SK-N-SH treated with all-trans-retinoic acid at 6 μM for 48 hours (cell line): ENCODE results near the gene ABHD3.
A peak's percentile ranks its signal among the peaks of the same experiment; 100 is the strongest.
"Not testable (repeated sequence)": the region's sequence is repeated elsewhere in the genome, so short reads cannot be mapped to it uniquely, and the experiment has no call there.

Source experiments
- ATAC-seq: fragments of 200-7000 bp; cut with Tn5 transposase; 3 replicates; pipeline ENCODE4 v1.9.1; 2020; ENCODE audit warnings: mild to moderate bottlenecking, moderate library complexity
- BACH2 ChIP-seq: fragments of 250-450 bp; sonication (Bioruptor Pico); IDR thresholded peaks from 2 replicates; pipeline ENCODE4 v1.9.0; 2021; ENCODE audit warnings: mild to moderate bottlenecking, borderline replicate concordance
- CSDC2 ChIP-seq: fragments of 250-450 bp; sonication (Bioruptor Pico); IDR thresholded peaks from 2 replicates; pipeline ENCODE4 v1.5.0; 2020; ENCODE audit warnings: mild to moderate bottlenecking, moderate library complexity
- ESRRG ChIP-seq: fragments of 250-450 bp; sonication (Bioruptor Pico); IDR thresholded peaks from 2 replicates; pipeline ENCODE4 v1.6.1; 2021; ENCODE audit warnings: mild to moderate bottlenecking
- GLIS3 ChIP-seq: fragments of 250-450 bp; sonication (Bioruptor Pico); IDR thresholded peaks from 2 replicates; pipeline ENCODE4 v1.5.0; 2020; ENCODE audit warnings: mild to moderate bottlenecking, moderate library complexity
- ISL1 ChIP-seq: fragments of 250-450 bp; sonication (Bioruptor Pico); IDR thresholded peaks from 2 replicates; pipeline ENCODE4 v2.1.2; 2022; ENCODE audit warnings: mild to moderate bottlenecking, moderate library complexity
- OSR1 ChIP-seq: fragments of 250-450 bp; sonication (Bioruptor Pico); IDR thresholded peaks from 2 replicates; pipeline ENCODE4 v1.8.0; 2022; ENCODE audit warnings: moderate library complexity, mild to moderate bottlenecking, inconsistent platforms
- PPARA ChIP-seq: fragments of 250-450 bp; sonication (Bioruptor Pico); IDR thresholded peaks from 2 replicates; pipeline ENCODE4 v1.5.0; 2020; ENCODE audit warnings: mild to moderate bottlenecking, borderline replicate concordance
- RARB ChIP-seq: fragments of 250-450 bp; sonication (Bioruptor Pico); IDR thresholded peaks from 2 replicates; pipeline ENCODE4 v1.8.0; 2021; ENCODE audit warnings: mild to moderate bottlenecking, moderate library complexity
- SNAI2 ChIP-seq: fragments of 250-450 bp; sonication (Bioruptor Pico); IDR thresholded peaks from 2 replicates; pipeline ENCODE4 v1.5.0; 2020; ENCODE audit warnings: mild to moderate bottlenecking, moderate library complexity
- TOX ChIP-seq: fragments of 250-450 bp; sonication (Bioruptor Pico); IDR thresholded peaks from 2 replicates; pipeline ENCODE4 v1.8.0; 2021; ENCODE audit warnings: mild to moderate bottlenecking, moderate library complexity, borderline replicate concordance
- ZC3H10 ChIP-seq: fragments of 250-450 bp; sonication (Bioruptor Pico); IDR thresholded peaks from 2 replicates; pipeline ENCODE4 v1.5.1; 2021; ENCODE audit warnings: mild to moderate bottlenecking, moderate library complexity
- ZFP3 ChIP-seq: fragments of 250-450 bp; sonication (Bioruptor Pico); IDR thresholded peaks from 2 replicates; pipeline ENCODE4 v1.5.0; 2020; ENCODE audit warnings: mild to moderate bottlenecking, moderate library complexity
- ZFP30 ChIP-seq: fragments of 450-650 bp; formaldehyde crosslinking; IDR thresholded peaks from 2 replicates; pipeline ENCODE4 v1.5.0; 2022; ENCODE audit warnings: mild to moderate bottlenecking, moderate library complexity
- ZNF565 ChIP-seq: fragments of 450-650 bp; formaldehyde crosslinking; conservative IDR thresholded peaks from 2 replicates; pipeline ENCODE4 v1.5.0; 2020; ENCODE audit warnings: low read depth, mild to moderate bottlenecking, moderate library complexity
- TF ChIP-seq, protein P1 (sequence below): fragments of 250-450 bp; sonication (Bioruptor Pico); IDR thresholded peaks from 2 replicates; pipeline ENCODE4 v1.5.1; 2021; ENCODE audit warnings: mild to moderate bottlenecking, moderate library complexity
- TF ChIP-seq, protein P2 (sequence below): fragments of 250-450 bp; sonication (Bioruptor Pico); IDR thresholded peaks from 2 replicates; pipeline ENCODE4 v1.5.0; 2020; ENCODE audit warnings: mild to moderate bottlenecking, moderate library complexity
- TF ChIP-seq, protein P3 (sequence below): fragments of 250-450 bp; sonication (Bioruptor Pico); IDR thresholded peaks from 2 replicates; pipeline ENCODE4 v1.8.0; 2021; ENCODE audit warnings: low read depth, mild to moderate bottlenecking, moderate library complexity, borderline replicate concordance
- TF ChIP-seq, protein P4 (sequence below): fragments of 250-450 bp; sonication (Bioruptor Pico); IDR thresholded peaks from 2 replicates; pipeline ENCODE4 v1.5.1; 2020; ENCODE audit warnings: low read depth, mild to moderate bottlenecking, moderate library complexity
- TF ChIP-seq, protein P5 (sequence below): fragments of 250-450 bp; sonication (Bioruptor Pico); IDR thresholded peaks from 2 replicates; pipeline ENCODE4 v1.8.0; 2020; ENCODE audit warnings: mild to moderate bottlenecking, moderate library complexity, borderline replicate concordance

Gene ABHD3

DNA sequence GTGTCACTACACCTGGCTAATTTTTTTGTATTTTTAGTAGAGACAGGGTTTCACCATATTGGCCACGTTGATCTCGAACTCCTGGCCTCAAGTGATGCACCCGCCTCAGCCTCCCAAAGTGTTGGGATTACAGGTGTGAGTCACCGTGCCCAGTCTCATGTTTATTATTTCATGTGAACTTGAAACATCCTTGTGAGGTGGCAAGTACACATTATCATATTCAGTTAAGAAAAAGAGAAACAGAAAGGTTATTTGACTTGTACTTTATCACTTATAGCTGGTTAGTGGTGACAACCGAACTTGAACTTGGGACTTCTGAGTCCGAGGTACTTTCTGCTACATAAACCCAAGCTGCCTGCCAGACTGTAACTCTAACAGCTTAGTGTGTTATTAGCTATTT lies 24.4 kb downstream of the ABHD3 start (continued):
- TF ChIP-seq, protein P1, sequence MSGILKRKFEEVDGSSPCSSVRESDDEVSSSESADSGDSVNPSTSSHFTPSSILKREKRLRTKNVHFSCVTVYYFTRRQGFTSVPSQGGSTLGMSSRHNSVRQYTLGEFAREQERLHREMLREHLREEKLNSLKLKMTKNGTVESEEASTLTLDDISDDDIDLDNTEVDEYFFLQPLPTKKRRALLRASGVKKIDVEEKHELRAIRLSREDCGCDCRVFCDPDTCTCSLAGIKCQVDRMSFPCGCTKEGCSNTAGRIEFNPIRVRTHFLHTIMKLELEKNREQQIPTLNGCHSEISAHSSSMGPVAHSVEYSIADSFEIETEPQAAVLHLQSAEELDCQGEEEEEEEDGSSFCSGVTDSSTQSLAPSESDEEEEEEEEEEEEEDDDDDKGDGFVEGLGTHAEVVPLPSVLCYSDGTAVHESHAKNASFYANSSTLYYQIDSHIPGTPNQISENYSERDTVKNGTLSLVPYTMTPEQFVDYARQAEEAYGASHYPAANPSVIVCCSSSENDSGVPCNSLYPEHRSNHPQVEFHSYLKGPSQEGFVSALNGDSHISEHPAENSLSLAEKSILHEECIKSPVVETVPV (CRISPR knock-in tag) = no peak
- no peak for TF ChIP-seq TOX

DNA sequence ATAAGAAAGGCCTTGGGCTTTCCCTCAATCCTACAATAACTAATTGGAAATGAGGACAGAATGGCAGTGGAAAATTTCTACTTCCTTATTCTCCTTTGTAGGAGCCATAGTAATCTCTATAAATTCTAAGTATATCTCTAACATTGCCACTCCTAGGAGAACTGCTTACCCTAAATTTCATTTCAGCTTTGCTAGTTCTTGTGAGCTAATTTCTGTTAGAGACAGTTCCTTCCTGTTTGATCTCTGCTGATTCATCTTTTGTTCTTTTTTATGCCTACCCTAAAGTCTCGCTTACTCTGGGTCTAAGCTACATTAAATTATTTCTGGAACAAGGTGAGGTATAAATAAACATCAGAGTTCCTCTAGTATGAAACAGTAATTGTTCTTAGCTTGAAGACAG lies 25.7 kb downstream of the ABHD3 start:
- ATAC-seq = no peak
- TF ChIP-seq GLIS3 (CRISPR knock-in tag) (no peak), SNAI2 (CRISPR knock-in tag) (no peak), CSDC2 (CRISPR knock-in tag) (no peak), ZFP30 (CRISPR knock-in tag) (no peak), ZFP3 (CRISPR knock-in tag) (no peak), ESRRG (no peak), ZC3H10 (no peak), TOX (no peak), ISL1 (CRISPR knock-in tag) (no peak)
- TF ChIP-seq, protein P2, sequence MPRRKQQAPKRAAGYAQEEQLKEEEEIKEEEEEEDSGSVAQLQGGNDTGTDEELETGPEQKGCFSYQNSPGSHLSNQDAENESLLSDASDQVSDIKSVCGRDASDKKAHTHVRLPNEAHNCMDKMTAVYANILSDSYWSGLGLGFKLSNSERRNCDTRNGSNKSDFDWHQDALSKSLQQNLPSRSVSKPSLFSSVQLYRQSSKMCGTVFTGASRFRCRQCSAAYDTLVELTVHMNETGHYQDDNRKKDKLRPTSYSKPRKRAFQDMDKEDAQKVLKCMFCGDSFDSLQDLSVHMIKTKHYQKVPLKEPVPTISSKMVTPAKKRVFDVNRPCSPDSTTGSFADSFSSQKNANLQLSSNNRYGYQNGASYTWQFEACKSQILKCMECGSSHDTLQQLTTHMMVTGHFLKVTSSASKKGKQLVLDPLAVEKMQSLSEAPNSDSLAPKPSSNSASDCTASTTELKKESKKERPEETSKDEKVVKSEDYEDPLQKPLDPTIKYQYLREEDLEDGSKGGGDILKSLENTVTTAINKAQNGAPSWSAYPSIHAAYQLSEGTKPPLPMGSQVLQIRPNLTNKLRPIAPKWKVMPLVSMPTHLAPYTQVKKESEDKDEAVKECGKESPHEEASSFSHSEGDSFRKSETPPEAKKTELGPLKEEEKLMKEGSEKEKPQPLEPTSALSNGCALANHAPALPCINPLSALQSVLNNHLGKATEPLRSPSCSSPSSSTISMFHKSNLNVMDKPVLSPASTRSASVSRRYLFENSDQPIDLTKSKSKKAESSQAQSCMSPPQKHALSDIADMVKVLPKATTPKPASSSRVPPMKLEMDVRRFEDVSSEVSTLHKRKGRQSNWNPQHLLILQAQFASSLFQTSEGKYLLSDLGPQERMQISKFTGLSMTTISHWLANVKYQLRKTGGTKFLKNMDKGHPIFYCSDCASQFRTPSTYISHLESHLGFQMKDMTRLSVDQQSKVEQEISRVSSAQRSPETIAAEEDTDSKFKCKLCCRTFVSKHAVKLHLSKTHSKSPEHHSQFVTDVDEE = no peak
- TF ChIP-seq, protein P3, sequence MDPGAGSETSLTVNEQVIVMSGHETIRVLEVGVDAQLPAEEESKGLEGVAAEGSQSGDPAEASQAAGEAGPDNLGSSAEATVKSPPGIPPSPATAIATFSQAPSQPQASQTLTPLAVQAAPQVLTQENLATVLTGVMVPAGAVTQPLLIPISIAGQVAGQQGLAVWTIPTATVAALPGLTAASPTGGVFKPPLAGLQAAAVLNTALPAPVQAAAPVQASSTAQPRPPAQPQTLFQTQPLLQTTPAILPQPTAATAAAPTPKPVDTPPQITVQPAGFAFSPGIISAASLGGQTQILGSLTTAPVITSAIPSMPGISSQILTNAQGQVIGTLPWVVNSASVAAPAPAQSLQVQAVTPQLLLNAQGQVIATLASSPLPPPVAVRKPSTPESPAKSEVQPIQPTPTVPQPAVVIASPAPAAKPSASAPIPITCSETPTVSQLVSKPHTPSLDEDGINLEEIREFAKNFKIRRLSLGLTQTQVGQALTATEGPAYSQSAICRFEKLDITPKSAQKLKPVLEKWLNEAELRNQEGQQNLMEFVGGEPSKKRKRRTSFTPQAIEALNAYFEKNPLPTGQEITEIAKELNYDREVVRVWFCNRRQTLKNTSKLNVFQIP (CRISPR knock-in tag) = no peak

DNA sequence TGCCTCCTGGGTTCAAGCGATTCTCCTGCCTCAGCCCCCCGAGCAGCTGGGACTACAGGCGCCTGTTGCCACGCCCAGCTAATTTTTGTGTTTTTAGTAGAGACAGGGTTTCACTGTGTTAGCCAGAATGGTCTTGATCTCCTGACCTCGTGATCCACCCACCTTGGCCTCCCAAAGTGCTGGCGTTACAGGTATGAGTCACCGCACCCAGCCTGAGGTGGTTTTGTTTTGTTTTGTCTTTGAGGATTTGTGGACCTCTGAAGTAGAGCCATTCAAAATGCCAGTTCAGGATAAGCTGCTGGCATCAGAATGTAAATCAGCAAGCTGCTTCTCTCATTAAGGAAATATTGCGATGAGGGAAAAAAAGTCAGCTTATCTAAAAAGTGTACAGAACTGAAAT lies 29.2 kb downstream of the ABHD3 start:
- not testable (repeated sequence) for ATAC-seq

DNA sequence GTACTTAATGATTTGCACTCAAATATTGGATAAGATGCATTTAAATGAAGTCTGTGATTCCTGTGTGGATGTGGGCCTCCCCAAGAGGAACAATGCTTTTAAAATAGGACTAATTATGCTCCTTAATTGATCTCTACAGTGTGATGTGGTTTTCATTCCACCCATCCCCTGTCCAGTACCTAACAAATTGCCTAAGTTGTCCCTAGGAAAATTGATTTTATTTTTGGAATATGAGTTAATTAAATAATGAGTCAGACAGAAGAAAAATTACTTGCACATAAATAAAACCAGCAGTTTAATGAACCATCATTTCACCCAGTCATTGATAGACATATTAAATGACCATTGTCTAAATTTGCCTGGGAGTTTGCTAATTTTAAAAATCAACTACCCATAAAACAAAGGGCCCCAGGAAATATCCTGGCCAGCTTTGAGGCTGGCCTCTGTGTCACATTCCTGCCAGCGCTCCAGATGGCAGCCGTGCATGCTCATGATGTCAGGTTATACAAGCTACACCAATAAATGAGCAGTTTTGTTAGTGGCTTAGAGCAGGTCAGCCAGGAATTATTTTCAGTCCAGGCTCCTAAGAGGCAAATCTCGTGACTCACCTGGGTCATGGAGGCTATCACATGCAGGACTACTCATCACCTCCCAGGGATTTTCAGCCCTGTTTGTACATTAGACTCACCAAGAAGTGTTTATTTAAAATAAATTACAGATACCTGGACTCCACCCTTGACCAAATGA lies 31.9 kb downstream of the ABHD3 start:
- 0 out of 2 replicates have a peak, but pooled peaks have one; percentile 26 for TF ChIP-seq ISL1 (CRISPR knock-in tag)
- no peak for TF ChIP-seq CSDC2 (CRISPR knock-in tag)
- no peak for TF ChIP-seq SNAI2 (CRISPR knock-in tag)
- peak; percentile 79 for ATAC-seq

DNA sequence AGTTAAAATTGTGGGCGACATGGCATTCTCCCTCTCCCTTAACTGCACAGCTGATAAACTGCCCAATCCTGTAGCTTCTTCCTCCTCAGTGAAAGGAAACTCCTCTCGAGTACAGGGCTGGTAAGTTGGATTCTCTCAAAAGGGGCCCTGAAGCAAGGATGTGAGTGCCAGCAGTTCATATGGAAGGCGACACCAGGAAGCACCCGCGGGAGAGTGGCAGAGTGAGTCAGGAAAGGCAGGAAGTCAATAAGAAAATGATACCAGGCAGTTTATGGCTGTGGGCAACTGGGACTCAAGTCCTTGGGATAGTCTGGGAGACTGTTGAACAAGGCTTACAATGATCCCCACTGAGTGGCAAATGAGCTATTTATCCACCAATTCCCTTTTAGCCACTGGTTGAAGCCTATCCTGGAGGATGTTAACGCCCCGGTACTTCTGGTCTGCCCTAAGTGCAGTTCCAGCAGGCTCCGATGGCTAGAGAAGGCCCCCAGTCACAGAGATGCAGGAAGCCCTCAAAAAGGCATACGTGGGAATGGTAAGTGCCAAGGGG lies 34.8 kb downstream of the ABHD3 start:
- ATAC-seq = peak; percentile 73
- no peak for TF ChIP-seq RARB (CRISPR knock-in tag)
- no peak for TF ChIP-seq ZFP30 (CRISPR knock-in tag)
- no peak for TF ChIP-seq BACH2 (CRISPR knock-in tag)
- TF ChIP-seq ZFP3 (CRISPR knock-in tag) = no peak
- TF ChIP-seq, protein P4, sequence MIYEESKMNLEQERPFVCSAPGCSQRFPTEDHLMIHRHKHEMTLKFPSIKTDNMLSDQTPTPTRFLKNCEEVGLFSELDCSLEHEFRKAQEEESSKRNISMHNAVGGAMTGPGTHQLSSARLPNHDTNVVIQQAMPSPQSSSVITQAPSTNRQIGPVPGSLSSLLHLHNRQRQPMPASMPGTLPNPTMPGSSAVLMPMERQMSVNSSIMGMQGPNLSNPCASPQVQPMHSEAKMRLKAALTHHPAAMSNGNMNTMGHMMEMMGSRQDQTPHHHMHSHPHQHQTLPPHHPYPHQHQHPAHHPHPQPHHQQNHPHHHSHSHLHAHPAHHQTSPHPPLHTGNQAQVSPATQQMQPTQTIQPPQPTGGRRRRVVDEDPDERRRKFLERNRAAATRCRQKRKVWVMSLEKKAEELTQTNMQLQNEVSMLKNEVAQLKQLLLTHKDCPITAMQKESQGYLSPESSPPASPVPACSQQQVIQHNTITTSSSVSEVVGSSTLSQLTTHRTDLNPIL (CRISPR knock-in tag) = no peak
- TF ChIP-seq OSR1 (CRISPR knock-in tag) = no peak
- TF ChIP-seq ISL1 (CRISPR knock-in tag) = no peak
- TF ChIP-seq GLIS3 (CRISPR knock-in tag) = no peak
- TF ChIP-seq, protein P2 = no peak
- no peak for TF ChIP-seq ZC3H10
- TF ChIP-seq, protein P5, sequence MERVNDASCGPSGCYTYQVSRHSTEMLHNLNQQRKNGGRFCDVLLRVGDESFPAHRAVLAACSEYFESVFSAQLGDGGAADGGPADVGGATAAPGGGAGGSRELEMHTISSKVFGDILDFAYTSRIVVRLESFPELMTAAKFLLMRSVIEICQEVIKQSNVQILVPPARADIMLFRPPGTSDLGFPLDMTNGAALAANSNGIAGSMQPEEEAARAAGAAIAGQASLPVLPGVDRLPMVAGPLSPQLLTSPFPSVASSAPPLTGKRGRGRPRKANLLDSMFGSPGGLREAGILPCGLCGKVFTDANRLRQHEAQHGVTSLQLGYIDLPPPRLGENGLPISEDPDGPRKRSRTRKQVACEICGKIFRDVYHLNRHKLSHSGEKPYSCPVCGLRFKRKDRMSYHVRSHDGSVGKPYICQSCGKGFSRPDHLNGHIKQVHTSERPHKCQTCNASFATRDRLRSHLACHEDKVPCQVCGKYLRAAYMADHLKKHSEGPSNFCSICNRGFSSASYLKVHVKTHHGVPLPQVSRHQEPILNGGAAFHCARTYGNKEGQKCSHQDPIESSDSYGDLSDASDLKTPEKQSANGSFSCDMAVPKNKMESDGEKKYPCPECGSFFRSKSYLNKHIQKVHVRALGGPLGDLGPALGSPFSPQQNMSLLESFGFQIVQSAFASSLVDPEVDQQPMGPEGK (CRISPR knock-in tag) = no peak
- no peak for TF ChIP-seq ESRRG
- TF ChIP-seq PPARA (CRISPR knock-in tag) = no peak
- TF ChIP-seq TOX = no peak
- TF ChIP-seq CSDC2 (CRISPR knock-in tag) = no peak
- TF ChIP-seq ZNF565 (CRISPR knock-in tag) = no peak
- TF ChIP-seq, protein P1 (CRISPR knock-in tag) = no peak
